Lower lobe of right lung (tissue), 2 donors: ENCODE measurements around the gene TOMT. TPM values are rescaled to one million over a fixed set of nuclear protein-coding genes. Genes with fewer than 3 reads are reported as not detected.

Source experiments
- ATAC-seq, 2 donors: fragments of 200-7000 bp; cut with Tn5 transposase; one replicate each; pipeline ENCODE4 v1.9.1; 2020 to 2022; ENCODE audit warnings: mild to moderate bottlenecking in 2 of 2, moderate library complexity in 2 of 2
- DNase-seq: peaks from one replicate; pipeline ENCODE4 v3.0.0-alpha.2; 2020
- H3K27ac ChIP-seq: fragments of 200-600 bp; one replicate; pipeline ENCODE4 v1.8.0; 2022
- H3K27me3 ChIP-seq: fragments of 200-600 bp; one replicate; pipeline ENCODE4 v1.8.0; 2022; ENCODE audit warnings: low read depth
- H3K36me3 ChIP-seq: fragments of 200-600 bp; one replicate; pipeline ENCODE4 v1.8.0; 2022; ENCODE audit warnings: mild to moderate bottlenecking
- H3K4me1 ChIP-seq: fragments of 200-600 bp; one replicate; pipeline ENCODE4 v1.8.0; 2022
- H3K4me3 ChIP-seq: fragments of 200-600 bp; one replicate; pipeline ENCODE4 v1.8.0; 2022; ENCODE audit warnings: mild to moderate bottlenecking
- H3K9me3 ChIP-seq: fragments of 200-600 bp; one replicate; pipeline ENCODE4 v1.8.0; 2022
- intact Hi-C: fragments of 100-400 bp; cut with DNase I; formaldehyde crosslinking; loops from one replicate; pipeline ENCODE4 v1.11.0; 2022
- microRNA-seq: library from miRNA; unstranded; fragments of <30 nt; microRNA quantifications from one replicate; pipeline ENCODE4 v1.2.0, GENCODE V29; 2020; ENCODE audit warnings: borderline number of aligned reads
- total RNA-seq: library from RNA; stranded (reverse); fragmentation: NEBNext Ultra II Directional; extraction: Animal tissue kit (Norgen Biotek cat#: 25700); gene quantifications from one replicate; pipeline ENCODE4 v1.2.1, GENCODE V29; 2021
- TF ChIP-seq, protein P1 (sequence below): fragments of 200-600 bp; IDR thresholded peaks from one replicate; pipeline ENCODE4 v1.8.0; 2022; ENCODE audit warnings: antibody characterized with exemption, mild to moderate bottlenecking
- donor health status: DM: no; HTN: yes; CAD: no; lungs with severe emphysema.

TOMT gene
- total RNA-seq, 1 donor from 2014 or later, result not detected

DNA sequence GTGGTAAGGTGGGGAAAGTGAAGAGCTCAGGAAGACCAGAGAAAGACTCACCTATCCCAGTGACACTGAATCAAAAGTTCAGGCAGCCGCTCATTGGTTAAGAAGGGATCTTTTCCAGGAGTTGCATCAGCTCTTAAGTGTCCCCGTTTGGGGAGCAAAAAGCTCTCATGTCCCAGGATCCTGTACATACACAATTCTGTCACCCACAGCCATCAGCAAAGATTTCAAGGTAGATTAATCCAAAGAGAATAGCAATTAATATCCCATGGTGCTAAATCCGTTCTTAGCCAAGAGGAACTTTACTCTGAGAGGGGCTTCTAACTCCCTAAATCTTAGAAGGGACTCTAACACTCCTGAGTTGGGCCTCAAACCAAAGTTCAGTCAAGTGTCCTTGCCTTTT, 49.1 kb downstream of the TOMT start:
- DNase-seq, result no peak
- no peak for ATAC-seq
- Histone ChIP-seq H3K4me1 (no peaks in the 10 kb centered on the region), H3K36me3 (no peaks in the 10 kb centered on the region), H3K4me3 (no peak overlapping the region), H3K27ac (no peak overlapping the region), H3K27me3 (no peaks in the 10 kb centered on the region), H3K9me3 (no peaks in the 10 kb centered on the region)
- intact Hi-C loops, result no loop called here
- TF ChIP-seq, protein P1, sequence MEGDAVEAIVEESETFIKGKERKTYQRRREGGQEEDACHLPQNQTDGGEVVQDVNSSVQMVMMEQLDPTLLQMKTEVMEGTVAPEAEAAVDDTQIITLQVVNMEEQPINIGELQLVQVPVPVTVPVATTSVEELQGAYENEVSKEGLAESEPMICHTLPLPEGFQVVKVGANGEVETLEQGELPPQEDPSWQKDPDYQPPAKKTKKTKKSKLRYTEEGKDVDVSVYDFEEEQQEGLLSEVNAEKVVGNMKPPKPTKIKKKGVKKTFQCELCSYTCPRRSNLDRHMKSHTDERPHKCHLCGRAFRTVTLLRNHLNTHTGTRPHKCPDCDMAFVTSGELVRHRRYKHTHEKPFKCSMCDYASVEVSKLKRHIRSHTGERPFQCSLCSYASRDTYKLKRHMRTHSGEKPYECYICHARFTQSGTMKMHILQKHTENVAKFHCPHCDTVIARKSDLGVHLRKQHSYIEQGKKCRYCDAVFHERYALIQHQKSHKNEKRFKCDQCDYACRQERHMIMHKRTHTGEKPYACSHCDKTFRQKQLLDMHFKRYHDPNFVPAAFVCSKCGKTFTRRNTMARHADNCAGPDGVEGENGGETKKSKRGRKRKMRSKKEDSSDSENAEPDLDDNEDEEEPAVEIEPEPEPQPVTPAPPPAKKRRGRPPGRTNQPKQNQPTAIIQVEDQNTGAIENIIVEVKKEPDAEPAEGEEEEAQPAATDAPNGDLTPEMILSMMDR, result no peak

DNA sequence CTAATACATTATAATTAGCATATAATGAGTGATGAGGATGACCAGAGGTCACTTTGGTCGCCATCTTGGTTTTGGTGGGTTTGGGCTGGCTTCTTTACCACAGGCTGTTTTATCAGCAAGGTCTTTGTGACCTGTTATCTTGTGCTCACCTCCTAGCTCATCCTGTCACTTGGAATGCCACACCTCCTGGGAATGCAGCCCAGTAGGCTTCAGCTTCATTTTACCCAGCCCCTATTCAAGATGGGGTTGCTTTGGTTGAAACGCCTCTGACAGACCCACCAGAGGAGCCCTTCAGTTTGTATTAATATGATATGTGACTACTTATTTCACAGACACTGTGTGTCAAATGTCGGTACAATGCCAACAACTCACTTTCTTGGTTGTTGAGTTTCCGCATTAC, 50.0 kb downstream of the TOMT start:
- Histone ChIP-seq H3K9me3 (no peaks in the 10 kb centered on the region), H3K27me3 (no peaks in the 10 kb centered on the region), H3K4me3 (no peak overlapping the region), H3K4me1 (no peaks in the 10 kb centered on the region), H3K36me3 (no peaks in the 10 kb centered on the region), H3K27ac (no peak overlapping the region)
- TF ChIP-seq, protein P1, result no peak
- intact Hi-C loops, result no loop called here
- DNase-seq (no peak), ATAC-seq (no peak)

DNA sequence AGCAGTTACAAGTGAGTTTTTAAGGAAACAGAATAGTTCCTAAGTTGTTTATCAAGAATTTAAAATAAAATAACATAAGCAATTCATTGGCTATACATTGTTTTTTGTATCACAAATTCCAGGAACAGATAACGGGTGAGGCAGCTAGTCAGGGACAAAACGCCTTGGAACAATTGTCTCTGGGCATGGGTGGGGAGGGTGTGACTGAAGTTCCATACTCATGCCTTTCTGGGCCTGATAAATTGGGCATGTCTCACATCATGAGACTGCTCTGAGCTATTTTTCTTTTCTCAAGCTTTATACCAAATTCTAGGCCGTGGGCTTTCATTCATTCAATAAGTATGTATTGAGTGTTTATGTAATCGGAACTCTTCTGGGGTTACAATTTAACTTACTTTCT, 51.4 kb downstream of the TOMT start:
- Histone ChIP-seq H3K9me3 (no peaks in the 10 kb centered on the region), H3K4me1 (no peaks in the 10 kb centered on the region), H3K4me3 (no peak overlapping the region), H3K27me3 (no peaks in the 10 kb centered on the region), H3K27ac (no peak overlapping the region), H3K36me3 (no peaks in the 10 kb centered on the region)
- intact Hi-C loops, result no loop called here
- TF ChIP-seq, protein P1, result no peak
- ATAC-seq, result no peak
- no peak for DNase-seq

Small RNA genes lying within 50 kb of the gene (microRNA-seq; reads per million reads assigned to microRNA genes)
- not detected for gene MIR3165

Other genes with a start within 250 kb of the TOMT start
- not detected for gene DEFB131B, start 227.5 kb upstream of the TOMT start, total RNA-seq
- 9.1 TPM for gene XNDC1N, start 177.3 kb upstream of the TOMT start, total RNA-seq
- 24.7 TPM for gene RNF121, start 176.9 kb upstream of the TOMT start, total RNA-seq
- gene IL18BP, start 107.0 kb upstream of the TOMT start, total RNA-seq, result 18.0 TPM
- gene NUMA1, start 25.4 kb upstream of the TOMT start, total RNA-seq, result 200 TPM
- 14.8 TPM for gene LRRC51, start 25.1 kb upstream of the TOMT start, total RNA-seq
- gene LAMTOR1, start 2.6 kb upstream of the TOMT start, total RNA-seq, result 96.0 TPM
- 22.7 TPM for gene ANAPC15, start 6.8 kb downstream of the TOMT start, total RNA-seq
- gene FOLR3, start 29.8 kb downstream of the TOMT start, total RNA-seq, result 53.1 TPM
- gene FOLR1, start 86.2 kb downstream of the TOMT start, total RNA-seq, result 134 TPM
- 28.1 TPM for gene FOLR2, start 110.9 kb downstream of the TOMT start, total RNA-seq
- gene INPPL1, start 118.8 kb downstream of the TOMT start, total RNA-seq, result 147 TPM
- not detected for gene PHOX2A, start 138.3 kb downstream of the TOMT start, total RNA-seq